Lung (tissue), 12 donors: Measurements from ENCODE around the gene FGF2. TPM values are rescaled to one million over a fixed set of nuclear protein-coding genes. Genes with fewer than 3 reads are reported as not detected.

Experiments used
- ATAC-seq: fragments of 200-7000 bp; cut with Tn5 transposase; one replicate; pipeline ENCODE4 v1.9.1; 2020; ENCODE audit warnings: moderate number of reproducible peaks; ENCODE audit not compliant: insufficient read depth, low FRiP score
- DNase-seq, 3 donors: peaks; one replicate each; pipeline ENCODE4 v3.0.0-alpha.2; 2013 to 2017
- H3K27ac ChIP-seq, 2 donors: one replicate each; pipeline ENCODE4 v1.5.1; 2013; ENCODE audit warnings: mild to moderate bottlenecking in 2 of 2, moderate library complexity in 2 of 2, control low read depth in 1 of 2, inconsistent platforms in 1 of 2, low read depth in 1 of 2, low read length in 1 of 2
- H3K27me3 ChIP-seq, 3 donors: one replicate each; pipeline ENCODE4 v1.5.1; 2013; ENCODE audit warnings: low read length in 2 of 3; ENCODE audit not compliant: control insufficient read depth in 3 of 3, insufficient read depth in 3 of 3
- H3K36me3 ChIP-seq, 4 donors: one replicate each; pipeline ENCODE4 v1.5.1; 2013; ENCODE audit warnings: low read length in 4 of 4, mild to moderate bottlenecking in 1 of 4, moderate library complexity in 1 of 4; ENCODE audit not compliant: control insufficient read depth in 4 of 4, insufficient read depth in 4 of 4
- H3K4me1 ChIP-seq, 5 donors: one replicate each; pipeline ENCODE4 v1.5.1; 2013; ENCODE audit warnings: low read length in 5 of 5, mild to moderate bottlenecking in 2 of 5, moderate library complexity in 1 of 5; ENCODE audit not compliant: control insufficient read depth in 5 of 5, insufficient read depth in 5 of 5
- H3K4me3 ChIP-seq: one replicate; pipeline ENCODE4 v1.5.1; 2013; ENCODE audit warnings: mild to moderate bottlenecking, control low read depth, moderate library complexity
- H3K9ac ChIP-seq, 2 donors: one replicate each; pipeline ENCODE4 v1.5.1; 2013; ENCODE audit warnings: low read length in 2 of 2, control low read depth in 1 of 2; ENCODE audit not compliant: insufficient read depth in 1 of 2
- H3K9me3 ChIP-seq, 4 donors: one replicate each; pipeline ENCODE4 v1.5.1; 2013; ENCODE audit warnings: low read length in 3 of 4, mild to moderate bottlenecking in 1 of 4, moderate library complexity in 1 of 4; ENCODE audit not compliant: control insufficient read depth in 4 of 4, insufficient read depth in 3 of 4
- WGBS, 2 donors: extraction: QIAGEN DNeasy Blood & Tissue Kit; methylation state at CpG; one replicate each; pipeline ENCODE4 v1.1.7; 2013; 5-methylcytosine and 5-hydroxymethylcytosine counted together
- polyA plus RNA-seq, 2 donors: library from polyadenylated mRNA; stranded (reverse); fragments of 200-250 nt; gene quantifications; one replicate each; pipeline ENCODE4 v1.2.1, GENCODE V29; 2013
- total RNA-seq, 2 donors: library from RNA; depleted of rRNA in 1 of 2; stranded (reverse); fragments of >200 nt in 1 of 2; gene quantifications; one replicate each; pipeline ENCODE4 v1.2.1, GENCODE V29; 2014 to 2021
- TF ChIP-seq, protein P1 (sequence below): IDR thresholded peaks from 2 replicates; pipeline ENCODE4 v1.5.1; 2012; ENCODE audit warnings: mild to moderate bottlenecking; ENCODE audit errors: control extremely low read depth, extremely low read depth
- donor health status: control.
- donor health status: control.
- donor health status: Bipolar disorder and iron deficiency.
- donor health status: healthy.
- donor health status: DM: yes; HTN: yes; CAD: no.

FGF2 gene
- total and polyA plus RNA-seq, 4 donors, result 2.4 to 11.6 (median 6.2) TPM

DNA sequence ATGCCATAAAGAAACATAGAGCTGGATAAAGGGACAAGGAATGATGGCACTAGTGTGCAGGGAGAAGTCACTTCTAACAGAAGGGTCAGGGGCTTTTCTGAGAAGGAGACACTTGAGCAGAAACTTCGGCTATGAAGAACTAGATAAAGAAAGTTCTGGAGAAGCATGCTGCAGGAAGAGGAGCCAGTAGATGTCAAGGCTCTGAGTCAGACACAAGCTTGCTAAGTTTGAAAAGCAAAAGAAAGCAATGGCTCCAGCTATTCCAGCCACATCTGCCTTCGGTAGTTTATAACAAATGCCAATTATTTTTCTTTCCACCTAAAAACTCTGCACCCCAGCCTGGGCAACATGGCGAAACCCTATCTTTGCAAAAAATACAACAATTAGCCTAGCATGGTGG, 88.3 kb downstream of the FGF2 start:
- H3K36me3 ChIP-seq, result peaks cover 0 to 14% (median 0%) of the 10 kb centered on the region in 4 donors
- TF ChIP-seq, protein P1, sequence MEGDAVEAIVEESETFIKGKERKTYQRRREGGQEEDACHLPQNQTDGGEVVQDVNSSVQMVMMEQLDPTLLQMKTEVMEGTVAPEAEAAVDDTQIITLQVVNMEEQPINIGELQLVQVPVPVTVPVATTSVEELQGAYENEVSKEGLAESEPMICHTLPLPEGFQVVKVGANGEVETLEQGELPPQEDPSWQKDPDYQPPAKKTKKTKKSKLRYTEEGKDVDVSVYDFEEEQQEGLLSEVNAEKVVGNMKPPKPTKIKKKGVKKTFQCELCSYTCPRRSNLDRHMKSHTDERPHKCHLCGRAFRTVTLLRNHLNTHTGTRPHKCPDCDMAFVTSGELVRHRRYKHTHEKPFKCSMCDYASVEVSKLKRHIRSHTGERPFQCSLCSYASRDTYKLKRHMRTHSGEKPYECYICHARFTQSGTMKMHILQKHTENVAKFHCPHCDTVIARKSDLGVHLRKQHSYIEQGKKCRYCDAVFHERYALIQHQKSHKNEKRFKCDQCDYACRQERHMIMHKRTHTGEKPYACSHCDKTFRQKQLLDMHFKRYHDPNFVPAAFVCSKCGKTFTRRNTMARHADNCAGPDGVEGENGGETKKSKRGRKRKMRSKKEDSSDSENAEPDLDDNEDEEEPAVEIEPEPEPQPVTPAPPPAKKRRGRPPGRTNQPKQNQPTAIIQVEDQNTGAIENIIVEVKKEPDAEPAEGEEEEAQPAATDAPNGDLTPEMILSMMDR, result no peak
- H3K27me3 ChIP-seq, result no peaks in the 10 kb centered on the region
- no peak overlapping the region for H3K27ac ChIP-seq
- no peaks in the 10 kb centered on the region for H3K4me1 ChIP-seq
- H3K9ac ChIP-seq, result no peak overlapping the region
- DNase-seq (no peak), ATAC-seq (no peak)
- WGBS, 2 donors, result 77 to 78% methylated on average over 3 of the region's 3 CpGs
- no peaks in the 10 kb centered on the region for H3K9me3 ChIP-seq
- no peak overlapping the region for H3K4me3 ChIP-seq

DNA sequence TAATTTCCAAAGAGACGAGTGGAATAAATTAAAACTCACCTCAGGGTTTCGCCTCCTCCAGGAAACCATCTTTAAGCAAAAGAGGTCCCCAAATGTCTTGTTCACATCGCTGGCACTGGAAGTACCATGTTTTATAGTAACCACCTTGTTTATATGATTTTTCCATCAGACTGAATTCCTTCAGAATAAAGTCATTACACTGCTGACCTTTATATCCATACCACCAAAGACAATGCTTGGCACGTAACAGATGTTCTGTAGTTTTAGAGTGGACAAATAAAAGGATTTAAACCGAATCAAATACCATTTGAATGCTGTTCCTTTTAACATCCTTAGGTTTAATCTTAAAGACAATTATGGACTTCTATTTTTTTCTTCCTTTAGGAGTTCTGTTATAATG, 91.1 kb downstream of the FGF2 start:
- TF ChIP-seq, protein P1, result no peak

DNA sequence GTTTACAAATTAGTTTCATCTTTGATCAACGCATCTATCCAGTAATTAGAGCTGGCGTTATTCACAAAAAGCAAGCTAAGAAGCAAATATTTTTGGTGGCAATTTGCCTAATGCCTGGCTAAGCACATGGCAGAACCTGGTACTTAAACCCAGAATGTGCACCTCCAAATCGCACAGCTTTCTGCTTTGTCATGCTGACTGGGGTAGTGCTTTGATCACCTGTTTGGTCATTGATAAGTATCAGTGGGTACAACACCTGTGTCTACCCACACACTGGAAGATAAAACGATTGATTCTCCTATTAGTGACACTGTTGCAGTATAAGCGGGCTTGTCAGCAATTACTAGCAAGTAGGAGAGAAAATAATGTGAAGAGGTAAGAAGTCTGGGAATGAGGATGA, 93.8 kb downstream of the FGF2 start:
- 69 to 84% methylated on average over 5 of the region's 5 CpGs for WGBS, 2 donors

More for the DNA sequence above, 91.1 kb downstream of the FGF2 start:
- Histone ChIP-seq H3K9ac (no peak overlapping the region), H3K9me3 (peaks cover 0 to 1% (median 0%) of the 10 kb centered on the region in 4 donors), H3K36me3 (peaks cover 0 to 12% (median 0%) of the 10 kb centered on the region in 4 donors), H3K4me1 (peaks cover 0 to 6% (median 0%) of the 10 kb centered on the region in 5 donors), H3K4me3 (no peak overlapping the region), H3K27ac (no peak overlapping the region), H3K27me3 (no peaks in the 10 kb centered on the region)
- WGBS, 2 donors, result 89 to 91% methylated on average over 5 of the region's 5 CpGs
- DNase-seq (no peak), ATAC-seq (no peak)

More for the DNA sequence above, 93.8 kb downstream of the FGF2 start:
- TF ChIP-seq, protein P1, result no peak
- Histone ChIP-seq H3K36me3 (peaks cover 0 to 6% (median 2%) of the 10 kb centered on the region in 4 donors), H3K9me3 (peaks cover 0 to 1% (median 0%) of the 10 kb centered on the region in 4 donors), H3K27ac (no peak overlapping the region), H3K4me3 (no peak overlapping the region), H3K4me1 (peaks cover 0 to 17% (median 5%) of the 10 kb centered on the region in 5 donors), H3K9ac (no peak overlapping the region), H3K27me3 (no peaks in the 10 kb centered on the region)
- DNase-seq, result no peak
- no peak for ATAC-seq
